GM13976 (cell line): Measurements from ENCODE around the gene AP2B1.

Experiments used
- DNase-seq: peaks from one replicate; pipeline ENCODE4 v3.0.0; 2012; ENCODE audit warnings: low spot score
- in situ Hi-C: fragments of 300-500 bp; cut with MboI; formaldehyde crosslinking; loops from one replicate; pipeline ENCODE4 v1.12.0; 2022; ENCODE audit warnings: low sequenced_read_pairs, mixed read lengths, inconsistent platforms; ENCODE audit not compliant: unreplicated experiment
- TF ChIP-seq, protein P1 (sequence below): IDR thresholded peaks from 2 replicates; pipeline ENCODE4 v1.5.1; 2012; ENCODE audit warnings: borderline replicate concordance, mild to moderate bottlenecking; ENCODE audit not compliant: insufficient read depth; ENCODE audit errors: extremely low read depth, missing control alignments, control extremely low read depth

AP2B1 gene

DNA sequence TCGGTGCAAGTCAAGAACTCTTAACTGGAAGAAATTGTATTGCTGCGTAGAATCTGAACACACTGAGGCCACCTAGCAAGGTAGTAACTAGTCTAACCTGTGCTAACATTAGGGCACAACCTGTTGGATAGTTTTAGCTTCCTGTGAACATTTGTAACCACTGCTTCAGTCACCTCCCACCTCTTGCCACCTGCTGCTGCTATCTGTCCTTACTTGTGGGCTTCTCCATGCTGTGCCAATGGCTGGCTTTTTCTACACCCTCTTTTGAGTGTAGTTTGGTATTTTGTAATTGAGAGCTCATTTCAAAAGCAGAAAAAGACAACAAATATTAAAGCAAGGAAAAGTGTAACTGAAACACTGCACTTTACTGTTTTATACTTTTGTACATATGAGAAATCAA, 136.6 kb downstream of the AP2B1 start:
- TF ChIP-seq, protein P1, sequence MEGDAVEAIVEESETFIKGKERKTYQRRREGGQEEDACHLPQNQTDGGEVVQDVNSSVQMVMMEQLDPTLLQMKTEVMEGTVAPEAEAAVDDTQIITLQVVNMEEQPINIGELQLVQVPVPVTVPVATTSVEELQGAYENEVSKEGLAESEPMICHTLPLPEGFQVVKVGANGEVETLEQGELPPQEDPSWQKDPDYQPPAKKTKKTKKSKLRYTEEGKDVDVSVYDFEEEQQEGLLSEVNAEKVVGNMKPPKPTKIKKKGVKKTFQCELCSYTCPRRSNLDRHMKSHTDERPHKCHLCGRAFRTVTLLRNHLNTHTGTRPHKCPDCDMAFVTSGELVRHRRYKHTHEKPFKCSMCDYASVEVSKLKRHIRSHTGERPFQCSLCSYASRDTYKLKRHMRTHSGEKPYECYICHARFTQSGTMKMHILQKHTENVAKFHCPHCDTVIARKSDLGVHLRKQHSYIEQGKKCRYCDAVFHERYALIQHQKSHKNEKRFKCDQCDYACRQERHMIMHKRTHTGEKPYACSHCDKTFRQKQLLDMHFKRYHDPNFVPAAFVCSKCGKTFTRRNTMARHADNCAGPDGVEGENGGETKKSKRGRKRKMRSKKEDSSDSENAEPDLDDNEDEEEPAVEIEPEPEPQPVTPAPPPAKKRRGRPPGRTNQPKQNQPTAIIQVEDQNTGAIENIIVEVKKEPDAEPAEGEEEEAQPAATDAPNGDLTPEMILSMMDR, result no peak
- in situ Hi-C loops, result no loop called here

DNA sequence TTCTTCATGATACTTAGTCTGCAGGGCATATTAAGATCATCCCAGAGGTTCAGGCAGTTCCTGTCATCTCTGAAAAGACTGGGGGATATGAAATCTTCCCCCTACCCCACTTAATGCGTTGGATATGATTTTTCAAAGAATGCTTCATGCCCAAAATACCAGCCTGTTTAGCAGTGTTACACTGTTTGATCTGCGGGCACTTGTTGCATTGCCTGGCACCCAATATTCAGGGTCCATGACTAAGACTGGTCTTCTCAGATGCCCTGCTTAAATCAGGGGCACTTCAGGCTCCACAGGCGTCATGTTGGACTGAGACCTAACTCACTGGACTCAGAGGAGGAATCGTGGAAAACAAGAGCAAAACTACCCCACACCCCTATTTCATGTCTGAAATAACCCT, 137.9 kb downstream of the AP2B1 start:
- DNase-seq, result no peak
- TF ChIP-seq, protein P1, result no peak
- in situ Hi-C loops, result loop anchor here (25.0 kb wide), 2 partner anchors 413 to 563 kb away; no protein-coding TSS in a partner anchor

More for the DNA sequence above, 136.6 kb downstream of the AP2B1 start:
- DNase-seq, result no peak

DNA sequence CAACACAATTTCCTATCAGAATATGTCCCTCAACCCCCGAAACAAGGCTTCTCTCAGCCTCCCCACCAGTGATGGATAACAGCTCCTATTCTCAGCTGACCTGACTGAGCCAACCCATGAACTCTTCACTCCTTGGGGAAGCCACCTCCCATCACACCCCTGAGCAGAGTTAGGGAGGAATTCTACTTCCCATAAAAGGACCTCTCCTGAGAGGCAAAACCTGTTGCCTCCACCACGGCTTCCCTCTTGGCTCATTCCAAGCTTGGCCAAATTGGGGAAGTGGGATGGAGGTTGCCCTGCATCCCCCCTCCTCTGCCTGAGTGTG, 138.6 kb downstream of the AP2B1 start:
- TF ChIP-seq, protein P1, result no peak
- DNase-seq, result no peak
- in situ Hi-C loops, result loop anchor here (25.0 kb wide), 2 partner anchors 413 to 563 kb away; no protein-coding TSS in a partner anchor

DNA sequence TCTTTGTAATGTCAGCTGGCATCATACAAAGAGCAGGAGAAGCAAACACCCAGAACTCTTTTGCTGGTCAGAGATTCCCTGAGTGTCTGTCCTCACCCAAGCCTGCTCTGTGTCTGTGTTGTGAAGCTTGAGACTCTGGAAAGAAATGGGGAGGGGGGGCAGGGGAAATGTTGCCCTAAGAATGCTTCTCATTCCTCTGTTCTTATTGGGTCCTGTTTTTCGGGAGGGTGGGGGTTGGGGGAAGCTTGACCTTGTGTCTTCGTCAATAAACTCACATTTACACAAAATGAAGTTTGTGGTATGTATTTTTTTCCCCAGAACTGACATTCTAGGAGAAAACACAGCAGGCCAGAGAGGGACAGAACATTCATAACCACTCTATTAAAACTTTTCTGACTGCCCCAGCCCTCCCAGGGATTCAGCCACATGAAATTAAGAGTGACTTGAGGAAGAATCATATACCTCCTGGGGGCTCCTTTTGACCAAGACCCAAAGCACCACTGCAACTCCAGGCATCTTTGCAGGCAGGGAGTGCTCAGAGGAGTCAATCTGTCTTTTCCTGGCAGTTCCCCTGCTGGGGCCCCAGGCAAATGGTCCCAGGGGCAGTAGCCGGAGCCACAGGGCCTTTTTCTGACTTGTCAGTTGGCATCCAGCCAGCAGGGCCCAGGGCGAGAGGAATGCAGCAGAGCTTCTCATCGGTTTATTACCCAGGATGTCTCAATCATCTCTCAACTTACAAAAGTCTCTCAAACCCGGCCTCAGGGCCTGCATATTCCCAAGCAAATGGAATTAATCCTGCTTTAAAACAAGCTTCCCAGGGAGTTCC, 139.2 kb downstream of the AP2B1 start:
- TF ChIP-seq, protein P1, result no peak
- in situ Hi-C loops, result loop anchor here (25.0 kb wide), 2 partner anchors 414 to 564 kb away; no protein-coding TSS in a partner anchor
- no peak for DNase-seq

DNA sequence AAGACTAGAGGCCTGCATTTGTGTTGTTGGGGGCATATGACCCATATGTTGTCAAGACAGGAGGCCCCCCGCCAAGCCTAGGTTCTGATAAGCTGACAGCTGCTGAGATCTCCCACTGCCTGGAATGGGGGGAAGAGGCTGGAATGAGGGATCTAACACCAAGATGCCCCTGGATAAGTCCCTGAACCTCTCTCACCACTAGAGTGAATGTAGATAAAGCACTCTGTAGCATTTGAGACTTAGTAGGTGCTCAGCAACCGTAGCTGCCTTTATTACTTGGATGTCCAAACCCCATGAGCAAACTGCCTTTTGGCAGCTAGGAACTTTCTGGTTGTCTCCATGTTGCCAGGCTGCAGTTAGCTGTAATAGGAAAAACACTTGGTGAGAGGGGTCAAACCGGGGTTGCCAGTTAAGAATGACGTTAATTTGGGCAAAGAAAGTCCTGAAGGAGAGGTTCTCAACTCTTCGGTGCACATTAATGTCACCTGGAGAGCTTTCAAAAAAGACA, 139.9 kb downstream of the AP2B1 start:
- no peak for DNase-seq
- in situ Hi-C loops, result loop anchor here (25.0 kb wide), 2 partner anchors 415 to 565 kb away; no protein-coding TSS in a partner anchor
- TF ChIP-seq, protein P1, result no peak

DNA sequence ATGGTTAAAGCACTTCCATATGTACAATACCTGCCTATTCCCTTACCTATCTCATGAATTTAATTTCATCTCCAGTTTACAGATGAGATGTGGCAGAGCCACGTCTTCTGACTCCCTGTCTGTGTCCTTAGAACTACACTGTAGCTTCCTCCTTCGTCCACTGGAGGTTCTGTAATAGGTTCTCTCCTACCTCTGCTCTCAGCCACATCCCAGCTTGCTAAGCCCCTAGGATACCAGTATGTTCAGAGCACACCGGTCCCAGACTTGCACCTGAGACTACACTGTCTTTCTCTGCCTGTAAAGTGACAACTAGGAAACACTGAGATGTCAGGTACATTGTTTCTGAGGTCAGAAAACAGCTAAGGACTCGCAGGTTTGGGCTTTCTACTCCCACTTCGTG, 140.5 kb downstream of the AP2B1 start:
- in situ Hi-C loops, result loop anchor here (25.0 kb wide), 2 partner anchors 415 to 565 kb away; no protein-coding TSS in a partner anchor
- no peak for DNase-seq
- TF ChIP-seq, protein P1, result no peak
